GM12865 (cell line): ENCODE measurements around the gene GPR153.

ENCODE experiments used
- DNase-seq: peaks from one replicate; pipeline ENCODE4 v3.0.0; 2010; ENCODE audit warnings: low read depth
- H3K4me3 ChIP-seq: 2 replicates; pipeline ENCODE4 v1.5.1; 2011; ENCODE audit warnings: mild to moderate bottlenecking, low read depth, low read length, control low read depth
- CTCF ChIP-seq: IDR thresholded peaks from 2 replicates; pipeline ENCODE4 v1.5.1; 2011; ENCODE audit warnings: low read length, control low read depth, low read depth, inconsistent platforms; ENCODE audit not compliant: insufficient read depth; ENCODE audit errors: missing control alignments

GPR153 gene

GRCh38 chr1:6280761-6281451 lies 20.0 kb upstream of the GPR153 start:
- no peak overlapping the region for H3K4me3 ChIP-seq
- no peak for DNase-seq
- TF ChIP-seq CTCF, result no peak

- TF ChIP-seq CTCF, result no peak
- no peak overlapping the region for H3K4me3 ChIP-seq
- no peak for DNase-seq
Observed at GRCh38 chr1:6279613-6280383, 18.9 kb upstream of the GPR153 start.

GRCh38 chr1:6279066-6279465 lies 18.2 kb upstream of the GPR153 start:
- no peak overlapping the region for H3K4me3 ChIP-seq
- TF ChIP-seq CTCF, result no peak

GRCh38 chr1:6278263-6278662 lies 17.4 kb upstream of the GPR153 start:
- H3K4me3 ChIP-seq, result no peak overlapping the region
- no peak for DNase-seq
- TF ChIP-seq CTCF, result no peak

More at GRCh38 chr1:6279066-6279465, 18.2 kb upstream of the GPR153 start:
- DNase-seq, result no peak

- no peak overlapping the region for H3K4me3 ChIP-seq
- TF ChIP-seq CTCF, result no peak
- DNase-seq, result no peak
Observed at GRCh38 chr1:6276811-6277555, 16.1 kb upstream of the GPR153 start.

- no peak overlapping the region for H3K4me3 ChIP-seq
- DNase-seq, result no peak
- no peak for TF ChIP-seq CTCF
Observed at GRCh38 chr1:6275826-6276782, 15.2 kb upstream of the GPR153 start.
